Left lung (tissue), 10 donors: ENCODE results near the gene AOAH. TPM values are rescaled to one million over a fixed set of nuclear protein-coding genes. Genes with fewer than 3 reads are reported as not detected.
"Not testable (repeated sequence)": the region's sequence is repeated elsewhere in the genome, so short reads cannot be mapped to it uniquely, and the experiment has no call there.

Experiments
- ATAC-seq: fragments of 200-7000 bp; cut with Tn5 transposase; one replicate; pipeline ENCODE4 v1.9.1; 2020; ENCODE audit warnings: moderate library complexity
- DNase-seq, 4 donors: peaks; one replicate each; pipeline ENCODE4 v3.0.0-alpha.2; 2013 to 2020
- H3K27ac ChIP-seq, 2 donors: fragments of 200-600 bp; sonication (generic) in 1 of 2; one replicate each; pipeline versions ENCODE4 v1.5.0 to v1.8.0; 2020 to 2021
- H3K27me3 ChIP-seq, 2 donors: fragments of 200-600 bp; sonication (generic) in 1 of 2; one replicate each; pipeline versions ENCODE4 v1.5.0 to v1.8.0; 2020 to 2021
- H3K36me3 ChIP-seq, 2 donors: fragments of 200-600 bp; sonication (generic) in 1 of 2; one replicate each; pipeline versions ENCODE4 v1.5.0 to v1.8.0; 2020 to 2021
- H3K4me1 ChIP-seq, 2 donors: fragments of 200-600 bp; one replicate each; pipeline ENCODE4 v1.8.0; 2021
- H3K4me3 ChIP-seq, 2 donors: fragments of 200-600 bp; sonication (generic) in 1 of 2; one replicate each; pipeline versions ENCODE4 v1.5.0 to v1.8.0; 2020 to 2021; ENCODE audit warnings: mild to moderate bottlenecking in 1 of 2
- H3K9me3 ChIP-seq, 2 donors: fragments of 200-600 bp; sonication (generic) in 1 of 2; one replicate each; pipeline versions ENCODE4 v1.5.0 to v1.8.0; 2020 to 2021
- intact Hi-C, 2 donors: fragments of 100-400 bp; cut with DNase I; formaldehyde crosslinking; loops; one replicate each; pipeline versions ENCODE4 v1.11.2 to v1.14.2; 2022
- polyA plus RNA-seq, 6 donors: library from polyadenylated mRNA; unstranded; fragments of 120-200 nt; gene quantifications; one replicate each; pipeline ENCODE4 v1.2.1, GENCODE V29; 2013; ENCODE audit not compliant: insufficient read length in 6 of 6
- total RNA-seq, 2 donors: library from RNA; stranded (reverse); fragmentation: NEBNext Ultra II Directional; extraction: Animal tissue kit (Norgen Biotek cat#: 25700); gene quantifications; one replicate each; pipeline ENCODE4 v1.2.1, GENCODE V29; 2021
- TF ChIP-seq, protein P1 (sequence below), 2 donors: fragments of 200-600 bp; sonication (generic) in 1 of 2; IDR thresholded peaks; one replicate each; pipeline versions ENCODE4 v1.5.0 to v1.8.0; 2021; ENCODE audit warnings: antibody characterized with exemption in 2 of 2
- donor health status: DM: no; HTN: yes; CAD: no.
- donor health status: DM: no; HTN: no; CAD: no.

The AOAH gene
- total and polyA plus RNA-seq, 8 donors = 3.9 to 28.2 (median 6.9) TPM

DNA sequence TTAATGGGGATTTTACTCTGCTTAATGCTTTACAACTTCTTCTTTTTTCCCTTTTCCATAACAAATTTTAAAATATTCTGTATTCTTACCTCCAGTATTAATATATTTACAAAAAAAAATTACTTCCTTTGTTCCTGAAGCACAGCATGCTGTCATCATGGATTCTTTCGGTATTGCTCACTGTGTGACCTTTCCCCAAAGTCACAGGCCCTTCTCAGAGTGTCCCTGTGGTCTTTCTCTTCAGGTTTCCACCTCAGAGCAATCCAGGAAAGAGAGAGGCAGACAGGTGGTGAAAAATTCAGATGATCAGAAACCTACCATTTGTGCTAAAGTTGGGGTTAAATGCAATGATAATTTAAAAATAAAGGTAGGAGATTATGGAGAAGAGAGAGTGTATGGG, 13.0 kb downstream of the AOAH start:
- Histone ChIP-seq H3K4me3 (no peak overlapping the region), H3K9me3 (peaks cover 0 to 6% of the 10 kb centered on the region in 2 donors), H3K27me3 (no peaks in the 10 kb centered on the region), H3K27ac (no peak overlapping the region), H3K36me3 (no peaks in the 10 kb centered on the region), H3K4me1 (no peaks in the 10 kb centered on the region)
- intact Hi-C loops = no loop called here
- ATAC-seq (no peak), DNase-seq (no peak)
- TF ChIP-seq, protein P1, sequence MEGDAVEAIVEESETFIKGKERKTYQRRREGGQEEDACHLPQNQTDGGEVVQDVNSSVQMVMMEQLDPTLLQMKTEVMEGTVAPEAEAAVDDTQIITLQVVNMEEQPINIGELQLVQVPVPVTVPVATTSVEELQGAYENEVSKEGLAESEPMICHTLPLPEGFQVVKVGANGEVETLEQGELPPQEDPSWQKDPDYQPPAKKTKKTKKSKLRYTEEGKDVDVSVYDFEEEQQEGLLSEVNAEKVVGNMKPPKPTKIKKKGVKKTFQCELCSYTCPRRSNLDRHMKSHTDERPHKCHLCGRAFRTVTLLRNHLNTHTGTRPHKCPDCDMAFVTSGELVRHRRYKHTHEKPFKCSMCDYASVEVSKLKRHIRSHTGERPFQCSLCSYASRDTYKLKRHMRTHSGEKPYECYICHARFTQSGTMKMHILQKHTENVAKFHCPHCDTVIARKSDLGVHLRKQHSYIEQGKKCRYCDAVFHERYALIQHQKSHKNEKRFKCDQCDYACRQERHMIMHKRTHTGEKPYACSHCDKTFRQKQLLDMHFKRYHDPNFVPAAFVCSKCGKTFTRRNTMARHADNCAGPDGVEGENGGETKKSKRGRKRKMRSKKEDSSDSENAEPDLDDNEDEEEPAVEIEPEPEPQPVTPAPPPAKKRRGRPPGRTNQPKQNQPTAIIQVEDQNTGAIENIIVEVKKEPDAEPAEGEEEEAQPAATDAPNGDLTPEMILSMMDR (IDR thresholded peaks at IDR 0.05) = no peak

DNA sequence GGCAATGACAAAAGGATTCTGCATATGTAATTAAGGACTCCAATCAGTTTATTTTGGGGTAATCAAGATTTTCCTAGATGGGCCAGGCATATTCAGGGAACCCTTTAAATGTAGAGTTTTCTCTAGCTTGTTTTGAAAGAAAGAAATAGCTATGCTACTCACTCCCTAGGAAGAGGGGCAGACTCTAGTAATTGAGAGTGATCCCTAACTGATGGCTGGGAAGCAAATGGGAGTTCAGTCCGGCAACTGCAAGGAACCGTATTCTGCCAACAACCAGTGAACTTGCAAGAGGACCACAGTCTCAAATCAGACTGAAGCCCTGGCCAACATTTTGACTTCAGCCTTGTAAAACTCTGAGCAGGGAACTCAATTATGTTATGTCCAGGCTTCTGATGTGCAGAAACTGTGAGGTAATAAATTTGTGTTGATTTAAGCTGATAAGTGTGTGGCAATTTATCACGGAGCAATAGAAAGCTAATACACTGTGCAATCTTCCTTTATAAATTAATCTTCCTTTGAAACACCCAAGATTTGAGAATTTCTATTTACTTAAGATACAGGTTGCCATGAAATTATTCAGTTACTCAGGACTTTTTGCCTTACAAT, 14.0 kb downstream of the AOAH start:
- DNase-seq (no peak), ATAC-seq (no peak)
- H3K4me3 ChIP-seq = no peak overlapping the region
- intact Hi-C loops = no loop called here
- TF ChIP-seq, protein P1 (IDR thresholded peaks at IDR 0.05) = no peak
- H3K27me3 ChIP-seq = no peaks in the 10 kb centered on the region
- no peak overlapping the region for H3K27ac ChIP-seq
- H3K9me3 ChIP-seq = peaks cover 0 to 9% of the 10 kb centered on the region in 2 donors
- no peaks in the 10 kb centered on the region for H3K36me3 ChIP-seq
- no peaks in the 10 kb centered on the region for H3K4me1 ChIP-seq

DNA sequence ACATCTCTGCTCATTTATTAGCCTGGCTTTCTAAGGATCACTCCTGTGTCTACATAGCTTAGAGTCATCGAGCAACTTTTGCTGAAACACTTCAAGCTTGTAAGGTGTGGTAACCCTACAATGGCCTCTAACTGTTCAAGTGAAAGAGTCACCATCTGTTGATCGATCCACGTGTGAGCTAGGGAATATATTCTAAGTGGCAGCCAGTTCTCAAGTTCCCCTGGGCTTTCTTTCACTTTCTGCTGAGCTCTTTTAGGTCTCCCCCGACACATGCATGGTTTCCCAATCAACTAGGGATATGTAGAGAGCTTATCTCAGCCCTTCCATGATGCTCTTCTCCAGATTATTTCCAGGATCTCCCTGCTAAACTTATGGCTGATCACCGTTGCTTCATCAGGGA, 15.5 kb downstream of the AOAH start:
- intact Hi-C loops = no loop called here

DNA sequence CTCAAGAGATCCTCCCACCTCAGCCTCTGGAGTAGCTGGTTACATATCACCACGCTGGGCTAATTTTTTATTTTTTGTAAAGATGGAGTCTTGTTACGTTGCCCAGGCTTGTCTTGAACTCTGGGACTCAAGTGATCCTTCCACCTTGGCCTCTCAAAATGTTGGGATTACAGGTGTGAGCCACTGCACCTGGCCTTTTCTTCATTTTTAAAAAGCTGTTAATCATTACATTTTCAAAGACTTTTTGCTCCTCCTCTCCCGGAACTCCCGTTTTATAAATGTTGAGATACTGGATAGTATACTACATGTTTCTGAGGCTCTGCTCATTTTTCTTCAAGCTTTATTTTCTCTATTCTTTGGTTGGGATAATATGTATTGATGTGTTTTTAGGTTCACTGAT, 16.4 kb downstream of the AOAH start:
- ATAC-seq (no peak), DNase-seq (no peak)
- no peaks in the 10 kb centered on the region for H3K4me1 ChIP-seq
- TF ChIP-seq, protein P1 (IDR thresholded peaks at IDR 0.05) = no peak
- peaks cover 0 to 9% of the 10 kb centered on the region in 2 donors for H3K9me3 ChIP-seq
- H3K27me3 ChIP-seq = no peaks in the 10 kb centered on the region
- H3K27ac ChIP-seq = no peak overlapping the region
- H3K4me3 ChIP-seq = no peak overlapping the region
- H3K36me3 ChIP-seq = no peaks in the 10 kb centered on the region
- intact Hi-C loops = no loop called here

More for the DNA sequence above, 15.5 kb downstream of the AOAH start:
- Histone ChIP-seq H3K36me3 (no peaks in the 10 kb centered on the region), H3K27me3 (no peaks in the 10 kb centered on the region), H3K27ac (no peak overlapping the region), H3K9me3 (peaks cover 0 to 9% of the 10 kb centered on the region in 2 donors), H3K4me3 (no peak overlapping the region), H3K4me1 (no peaks in the 10 kb centered on the region)
- no peak for DNase-seq
- ATAC-seq = no peak
- TF ChIP-seq, protein P1 (IDR thresholded peaks at IDR 0.05) = no peak

DNA sequence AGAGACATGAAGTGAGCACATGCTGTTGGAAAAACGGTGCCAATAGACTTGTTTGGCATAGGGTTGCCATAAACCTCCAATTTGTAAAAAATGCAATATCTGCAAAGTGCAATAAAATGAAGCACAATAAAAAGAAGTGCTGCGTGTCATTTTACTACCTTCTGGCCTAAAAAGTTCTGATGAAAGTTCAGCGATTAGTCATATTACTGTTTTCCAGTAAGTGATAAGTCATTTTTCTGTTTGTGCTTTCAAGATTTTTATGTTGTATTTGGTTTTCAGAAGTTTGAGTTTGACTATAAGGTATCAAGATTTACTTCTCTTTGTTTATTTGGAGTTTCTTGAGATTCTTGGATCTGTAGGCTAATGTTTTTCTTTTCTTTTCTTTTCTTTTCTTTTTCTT, 16.8 kb downstream of the AOAH start:
- Histone ChIP-seq H3K36me3 (no peaks in the 10 kb centered on the region), H3K4me3 (no peak overlapping the region), H3K27me3 (no peaks in the 10 kb centered on the region), H3K9me3 (peaks cover 0 to 9% of the 10 kb centered on the region in 2 donors), H3K4me1 (no peaks in the 10 kb centered on the region), H3K27ac (no peak overlapping the region)
- TF ChIP-seq, protein P1 (IDR thresholded peaks at IDR 0.05) = no peak
- ATAC-seq = no peak
- no peak for DNase-seq
- intact Hi-C loops = no loop called here

DNA sequence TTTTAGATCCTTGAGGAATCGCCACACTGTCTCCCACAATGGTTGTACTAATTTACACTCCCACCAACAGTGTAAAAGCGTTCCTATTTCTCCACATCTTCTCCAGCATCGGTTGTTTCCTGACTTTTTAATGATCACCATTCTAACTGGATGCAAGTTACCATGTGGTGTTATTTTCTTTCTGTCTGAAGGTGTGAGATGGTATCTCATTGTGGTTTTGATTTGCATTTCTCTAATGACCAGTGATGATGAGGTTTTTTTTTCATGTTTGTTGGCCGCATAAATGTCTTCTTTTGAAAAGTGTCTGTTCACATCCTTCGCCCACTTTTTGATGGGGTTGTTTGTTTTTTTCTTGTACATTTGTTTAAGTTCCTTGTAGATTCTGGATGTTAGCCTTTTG, 20.4 kb downstream of the AOAH start:
- not testable (repeated sequence) for H3K9me3 ChIP-seq

More for the DNA sequence above, 20.4 kb downstream of the AOAH start:
- intact Hi-C loops, H3K4me1 ChIP-seq, ATAC-seq, H3K27me3 ChIP-seq, DNase-seq, H3K27ac ChIP-seq, H3K4me3 ChIP-seq, H3K36me3 ChIP-seq: not testable (repeated sequence)
